HepG2 (cell line): ENCODE data around the gene HLA-DMB. TPM values are rescaled to one million over a fixed set of nuclear protein-coding genes. Genes with fewer than 3 reads are reported as not detected.

Source experiments
- CSRNP1 ChIP-seq: sonication (generic); formaldehyde crosslinking; IDR thresholded peaks from 2 replicates; pipeline ENCODE4 v1.8.1; 2023; ENCODE audit warnings: mild to moderate bottlenecking, missing genetic modification reagents
- NFIC ChIP-seq: IDR thresholded peaks from 2 replicates; pipeline ENCODE4 v1.6.1; 2012; ENCODE audit warnings: mild to moderate bottlenecking, low read length, inconsistent platforms
- RERE ChIP-seq: IDR thresholded peaks from 2 replicates; pipeline ENCODE4 v1.6.1; 2016; ENCODE audit warnings: low read depth, missing genetic modification reagents, missing compliant biosample characterization
- TBX2 ChIP-seq: sonication (generic); formaldehyde crosslinking; IDR thresholded peaks from 2 replicates; pipeline ENCODE4 v1.5.0; 2020; ENCODE audit warnings: missing genetic modification reagents, mild to moderate bottlenecking, borderline replicate concordance
- YY1 ChIP-seq: IDR thresholded peaks from 2 replicates; pipeline ENCODE4 v1.6.1; 2011; ENCODE audit warnings: low read length, low read depth, moderate library complexity, mild to moderate bottlenecking; ENCODE audit not compliant: insufficient read depth, insufficient replicate concordance
- ZBTB39 ChIP-seq: sonication (generic); formaldehyde crosslinking; IDR thresholded peaks from 2 replicates; pipeline ENCODE4 v1.5.0; 2020; ENCODE audit warnings: missing genetic modification reagents
- ZNF10 ChIP-seq: sonication (generic); formaldehyde crosslinking; IDR thresholded peaks from 2 replicates; pipeline ENCODE4 v1.4.0; 2020; ENCODE audit warnings: mild to moderate bottlenecking, low read depth, missing genetic modification reagents, borderline replicate concordance
- ZNF574 ChIP-seq: sonication (generic); formaldehyde crosslinking; IDR thresholded peaks from 2 replicates; pipeline ENCODE4 v1.4.0; 2020; ENCODE audit warnings: missing genetic modification reagents
- ZNF672 ChIP-seq: sonication (generic); formaldehyde crosslinking; IDR thresholded peaks from 2 replicates; pipeline ENCODE4 v1.8.1; 2022; ENCODE audit warnings: missing genetic modification reagents
- ZNF75D ChIP-seq: sonication (generic); formaldehyde crosslinking; IDR thresholded peaks from 2 replicates; pipeline ENCODE4 v1.8.1; 2023; ENCODE audit warnings: missing genetic modification reagents, mild to moderate bottlenecking, borderline replicate concordance
- polyA plus RNA-seq, 8 experiments: library from polyadenylated mRNA; depleted of rRNA in 3 of 8; stranded (reverse) in 7 of 8; unstranded in 1 of 8; fragments of >200 nt; fragmentation: Illumina TruSeq in 4 of 8; extraction: Trizol in 4 of 8; gene quantifications; 2 replicates each; pipeline versions ENCODE4 v1.2.1 to v1.2.3, GENCODE V29; 2011 to 2016; ENCODE audit warnings: low read depth in 4 of 8, missing spikeins in 1 of 8, mixed read lengths in 1 of 8; ENCODE audit not compliant: insufficient read depth in 1 of 8
- total RNA-seq, 5 experiments: library from RNA; depleted of rRNA; stranded (reverse); fragments of >200 nt; fragmentation: Illumina TruSeq; extraction: Trizol; gene quantifications; 2 replicates each; pipeline ENCODE4 v1.2.3, GENCODE V29; 2016; ENCODE audit warnings: low read depth in 1 of 5
- TF ChIP-seq, protein P1 (sequence below): sonication (generic); formaldehyde crosslinking; IDR thresholded peaks from 2 replicates; pipeline ENCODE4 v1.8.0; 2022; ENCODE audit warnings: low read depth, missing genetic modification reagents
- TF ChIP-seq, protein P2 (sequence below): IDR thresholded peaks from 2 replicates; pipeline ENCODE4 v1.6.1; 2016; ENCODE audit warnings: mild to moderate bottlenecking, missing biosample characterization, missing genetic modification reagents

Gene HLA-DMB
- total and polyA plus RNA-seq, 2 of the 13 experiments (the other 11 are each of a cell fraction or from before 2014, with no cell fraction given): not detected

DNA sequence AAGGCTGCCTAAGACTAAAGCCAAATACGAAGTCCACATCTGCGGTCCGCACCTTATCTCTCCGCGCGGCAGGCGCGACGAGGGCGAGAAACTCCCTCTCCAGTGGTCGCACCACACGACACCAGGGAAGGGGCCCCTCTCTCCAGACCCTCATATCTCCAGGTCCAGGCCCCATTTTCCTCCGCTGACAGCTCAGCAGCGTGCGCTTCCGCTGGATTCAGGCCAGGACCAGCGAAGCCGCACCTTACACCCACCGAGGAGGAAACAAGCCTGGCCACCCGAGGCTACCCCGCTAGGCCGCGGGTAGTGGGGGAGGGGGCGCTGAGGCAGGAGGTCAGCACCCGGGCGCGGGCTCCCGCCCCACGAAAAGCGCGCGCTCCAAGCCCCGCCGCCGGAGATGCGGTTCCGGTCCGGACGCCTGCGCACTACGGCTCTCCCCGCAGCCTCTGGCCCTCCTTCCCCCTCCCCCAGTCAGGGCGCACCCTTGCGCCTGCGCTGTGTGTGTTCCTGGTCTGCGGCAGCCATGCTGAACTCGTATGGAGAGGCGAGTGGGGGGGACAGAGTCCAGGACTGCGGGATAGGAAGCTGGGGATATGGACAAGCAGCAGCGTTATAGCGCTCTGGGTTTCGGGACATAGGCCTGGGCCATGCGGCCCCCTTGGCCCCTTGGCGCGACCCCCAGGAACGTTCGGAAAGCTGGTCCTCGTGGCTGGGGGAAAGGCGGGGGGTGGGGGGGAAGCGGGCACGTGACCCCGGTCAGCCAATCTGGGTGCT lies 27.5 kb upstream of the HLA-DMB start, which contains the start of gene BRD2 (continued):
- TF ChIP-seq ZNF672 (CRISPR knock-in tag) (peak; percentile 72; the same call in 1 of the 2 replicates), ZNF10 (CRISPR knock-in tag) (no peak), CSRNP1 (CRISPR knock-in tag) (peak; percentile 99), RERE (CRISPR knock-in tag) (0 out of 2 replicates have a peak, but pooled peaks have one; percentile 34), ZBTB39 (CRISPR knock-in tag) (no peak), ZNF574 (CRISPR knock-in tag) (peak; percentile 91), TBX2 (CRISPR knock-in tag) (peak; percentile 90), NFIC (no peak), ZNF75D (CRISPR knock-in tag) (peak; percentile 93; the same call in 1 of the 2 replicates), YY1 (peak; percentile 93)
- TF ChIP-seq, protein P1, sequence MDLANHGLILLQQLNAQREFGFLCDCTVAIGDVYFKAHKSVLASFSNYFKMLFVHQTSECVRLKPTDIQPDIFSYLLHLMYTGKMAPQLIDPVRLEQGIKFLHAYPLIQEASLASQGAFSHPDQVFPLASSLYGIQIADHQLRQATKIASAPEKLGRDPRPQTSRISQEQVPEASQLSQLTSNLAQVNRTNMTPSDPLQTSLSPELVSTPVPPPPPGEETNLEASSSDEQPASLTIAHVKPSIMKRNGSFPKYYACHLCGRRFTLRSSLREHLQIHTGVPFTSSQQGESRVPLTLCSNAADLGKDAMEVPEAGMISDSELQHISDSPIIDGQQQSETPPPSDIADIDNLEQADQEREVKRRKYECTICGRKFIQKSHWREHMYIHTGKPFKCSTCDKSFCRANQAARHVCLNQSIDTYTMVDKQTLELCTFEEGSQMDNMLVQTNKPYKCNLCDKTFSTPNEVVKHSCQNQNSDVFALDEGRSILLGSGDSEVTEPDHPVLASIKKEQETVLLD: peak; percentile 90
- TF ChIP-seq, protein P2, sequence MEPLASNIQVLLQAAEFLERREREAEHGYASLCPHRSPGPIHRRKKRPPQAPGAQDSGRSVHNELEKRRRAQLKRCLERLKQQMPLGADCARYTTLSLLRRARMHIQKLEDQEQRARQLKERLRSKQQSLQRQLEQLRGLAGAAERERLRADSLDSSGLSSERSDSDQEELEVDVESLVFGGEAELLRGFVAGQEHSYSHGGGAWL (CRISPR knock-in tag): peak; percentile 90
